DND-41 (cell line): ENCODE results near the gene LPGAT1.

ENCODE experiments used
- ATAC-seq: fragments of 200-7000 bp; cut with Tn5 transposase; 3 replicates; pipeline ENCODE4 v1.9.1; 2021; ENCODE audit warnings: low read depth; ENCODE audit not compliant: insufficient read depth
- DNase-seq: peaks from one replicate; pipeline ENCODE4 v3.0.0-alpha.2; 2020
- H2AFZ ChIP-seq: 2 replicates; pipeline ENCODE4 v1.6.0; 2012; ENCODE audit warnings: low read depth, low read length
- H3K27ac ChIP-seq: 2 replicates; pipeline ENCODE4 v1.5.1; 2012; ENCODE audit warnings: low read length, inconsistent platforms
- H3K27me3 ChIP-seq: fragments of 200-600 bp; sonication (generic); 2 replicates; pipeline ENCODE4 v1.6.0; 2012; ENCODE audit warnings: low read length, mild to moderate bottlenecking, inconsistent platforms; ENCODE audit not compliant: insufficient read depth, poor library complexity
- H3K36me3 ChIP-seq: 2 replicates; pipeline ENCODE4 v1.5.1; 2012; ENCODE audit warnings: low read length, inconsistent platforms; ENCODE audit not compliant: insufficient read depth
- H3K4me1 ChIP-seq: 2 replicates; pipeline ENCODE4 v1.5.1; 2012; ENCODE audit warnings: mild to moderate bottlenecking, low read length; ENCODE audit not compliant: insufficient read depth
- H3K4me2 ChIP-seq: 2 replicates; pipeline ENCODE4 v1.6.0; 2012; ENCODE audit warnings: mild to moderate bottlenecking, moderate library complexity, low read length, inconsistent platforms; ENCODE audit not compliant: insufficient read depth
- H3K4me3 ChIP-seq, 2 experiments: fragments of 200-600 bp in 1 of 2; shearing (Covaris generic) in 1 of 2; 2 replicates each; pipeline ENCODE4 v1.5.1; 2012 to 2016; ENCODE audit warnings: inconsistent platforms in 2 of 2, low read length in 2 of 2, mild to moderate bottlenecking in 2 of 2, low read depth in 1 of 2, moderate library complexity in 1 of 2
- H3K79me2 ChIP-seq: 2 replicates; pipeline ENCODE4 v1.6.0; 2012; ENCODE audit warnings: low read length, inconsistent platforms; ENCODE audit not compliant: insufficient read depth
- H3K9ac ChIP-seq: 2 replicates; pipeline ENCODE4 v1.6.0; 2012; ENCODE audit warnings: low read depth, mild to moderate bottlenecking, inconsistent platforms, low read length, moderate library complexity
- H3K9me3 ChIP-seq: 2 replicates; pipeline ENCODE4 v1.5.1; 2012; ENCODE audit warnings: low read length, moderate library complexity, mild to moderate bottlenecking, inconsistent platforms; ENCODE audit not compliant: insufficient read depth, severe bottlenecking
- H4K20me1 ChIP-seq: 2 replicates; pipeline ENCODE4 v1.6.0; 2012; ENCODE audit warnings: low read length; ENCODE audit not compliant: insufficient read depth
- EZH2 ChIP-seq: IDR thresholded peaks from 3 replicates; pipeline ENCODE4 v1.6.1; 2012; ENCODE audit warnings: borderline replicate concordance, low read depth, mild to moderate bottlenecking, moderate library complexity, low read length, inconsistent platforms; ENCODE audit not compliant: severe bottlenecking
- TF ChIP-seq, protein P1 (sequence below): IDR thresholded peaks from 2 replicates; pipeline ENCODE4 v1.5.1; 2012; ENCODE audit warnings: borderline replicate concordance, low read length, moderate library complexity, mild to moderate bottlenecking; ENCODE audit not compliant: poor library complexity, severe bottlenecking; ENCODE audit errors: extremely low read depth

LPGAT1 gene

DNA sequence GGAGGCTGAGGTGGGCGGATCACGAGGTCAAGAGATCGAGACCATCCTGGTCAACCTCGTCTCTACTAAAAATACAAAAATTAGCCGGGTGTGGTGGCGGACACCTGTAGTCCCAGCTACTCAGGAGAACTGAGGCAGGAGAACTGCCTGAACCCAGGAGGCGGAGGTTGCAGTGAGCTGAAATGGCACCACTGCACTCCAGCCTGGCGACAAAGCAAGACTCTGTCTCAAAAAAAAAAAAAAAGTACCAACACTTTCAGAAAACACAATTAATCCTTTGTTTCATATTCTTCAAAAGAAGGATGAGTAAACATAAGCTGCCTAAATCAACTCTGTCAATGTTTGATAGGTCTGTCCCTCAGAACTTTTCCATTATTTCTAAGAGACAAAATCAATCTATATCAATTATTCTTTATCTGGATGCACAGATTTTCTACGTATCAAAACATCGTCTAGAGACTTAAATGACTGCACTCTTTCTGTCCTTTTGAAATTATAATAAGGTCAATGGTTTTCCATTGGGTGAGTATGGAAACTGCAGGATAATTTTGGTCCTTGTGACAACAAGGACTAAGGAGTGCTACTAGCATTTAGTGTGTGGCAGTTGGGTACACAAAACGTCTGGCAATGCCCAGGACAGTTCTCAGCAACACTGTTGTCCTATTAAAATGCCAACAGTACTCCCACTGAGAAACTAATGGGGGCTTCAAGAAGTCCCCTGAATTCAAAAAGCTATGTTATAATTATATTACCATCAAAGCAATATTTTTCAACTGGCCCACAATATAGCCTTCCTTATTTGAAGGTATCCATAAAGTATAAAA lies 40.7 kb downstream of the LPGAT1 start:
- Histone ChIP-seq H3K9me3 (no peaks in the 10 kb centered on the region), H3K27ac (no peak overlapping the region), H3K4me1 (no peaks in the 10 kb centered on the region), H3K79me2 (no peaks in the 10 kb centered on the region), H2AFZ (no peak overlapping the region), H3K4me2 (no peak overlapping the region), H3K27me3 (no peaks in the 10 kb centered on the region), H3K9ac (no peak overlapping the region), H3K36me3 (peaks cover 16% of the 10 kb centered on the region; the same call in 1 of the 2 replicates), H4K20me1 (no peaks in the 10 kb centered on the region), H3K4me3 (no peak overlapping the region)
- TF ChIP-seq EZH2, result no peak
- TF ChIP-seq, protein P1, sequence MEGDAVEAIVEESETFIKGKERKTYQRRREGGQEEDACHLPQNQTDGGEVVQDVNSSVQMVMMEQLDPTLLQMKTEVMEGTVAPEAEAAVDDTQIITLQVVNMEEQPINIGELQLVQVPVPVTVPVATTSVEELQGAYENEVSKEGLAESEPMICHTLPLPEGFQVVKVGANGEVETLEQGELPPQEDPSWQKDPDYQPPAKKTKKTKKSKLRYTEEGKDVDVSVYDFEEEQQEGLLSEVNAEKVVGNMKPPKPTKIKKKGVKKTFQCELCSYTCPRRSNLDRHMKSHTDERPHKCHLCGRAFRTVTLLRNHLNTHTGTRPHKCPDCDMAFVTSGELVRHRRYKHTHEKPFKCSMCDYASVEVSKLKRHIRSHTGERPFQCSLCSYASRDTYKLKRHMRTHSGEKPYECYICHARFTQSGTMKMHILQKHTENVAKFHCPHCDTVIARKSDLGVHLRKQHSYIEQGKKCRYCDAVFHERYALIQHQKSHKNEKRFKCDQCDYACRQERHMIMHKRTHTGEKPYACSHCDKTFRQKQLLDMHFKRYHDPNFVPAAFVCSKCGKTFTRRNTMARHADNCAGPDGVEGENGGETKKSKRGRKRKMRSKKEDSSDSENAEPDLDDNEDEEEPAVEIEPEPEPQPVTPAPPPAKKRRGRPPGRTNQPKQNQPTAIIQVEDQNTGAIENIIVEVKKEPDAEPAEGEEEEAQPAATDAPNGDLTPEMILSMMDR, result no peak
- ATAC-seq (no peak), DNase-seq (no peak)

DNA sequence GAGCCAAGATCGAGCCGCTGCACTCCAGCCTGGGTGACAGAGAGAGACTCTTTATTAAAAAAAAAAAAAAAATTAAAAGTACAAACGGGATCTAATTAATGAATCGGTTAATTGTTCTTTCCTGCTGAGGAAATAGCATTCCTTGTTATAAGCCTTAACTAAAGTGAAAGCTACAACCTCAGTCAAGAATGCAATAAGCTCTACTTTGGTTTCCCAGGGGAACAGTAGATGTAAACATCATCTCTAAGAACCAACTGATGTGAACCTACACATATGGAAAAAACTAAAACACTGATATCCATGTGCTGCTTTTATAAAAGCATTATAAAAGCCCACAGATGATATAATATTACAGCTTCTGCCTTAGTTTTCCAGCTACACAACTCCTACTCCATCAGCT lies 41.9 kb downstream of the LPGAT1 start:
- Histone ChIP-seq H4K20me1 (no peaks in the 10 kb centered on the region), H3K9me3 (no peaks in the 10 kb centered on the region)

DNA sequence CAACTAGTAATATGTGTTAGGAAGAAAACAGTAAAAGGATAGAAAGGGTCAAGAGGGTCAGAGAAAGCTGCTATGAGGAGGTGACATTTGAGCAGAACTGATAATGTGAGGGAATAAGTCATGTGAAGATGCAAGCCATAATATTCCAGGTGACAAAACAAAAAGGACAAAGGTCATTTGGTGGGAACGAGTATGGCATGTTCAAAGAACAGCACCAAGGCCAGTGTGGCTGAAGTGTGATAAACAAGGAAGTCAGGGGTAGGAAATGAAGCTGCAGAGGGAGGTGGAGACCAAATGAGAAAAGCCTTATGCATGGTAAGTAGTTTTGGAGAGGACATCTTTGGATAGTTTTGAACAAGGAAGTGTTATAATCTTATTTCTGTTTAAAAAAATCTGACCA lies 46.7 kb downstream of the LPGAT1 start:
- Histone ChIP-seq H3K9me3 (no peaks in the 10 kb centered on the region), H3K4me2 (no peak overlapping the region), H2AFZ (no peak overlapping the region), H3K9ac (no peak overlapping the region), H3K27me3 (no peaks in the 10 kb centered on the region), H3K79me2 (no peaks in the 10 kb centered on the region), H3K36me3 (peaks cover 11% of the 10 kb centered on the region; the same call in 1 of the 2 replicates), H4K20me1 (no peaks in the 10 kb centered on the region), H3K27ac (no peak overlapping the region), H3K4me3 (no peak overlapping the region), H3K4me1 (no peaks in the 10 kb centered on the region)
- ATAC-seq, result no peak
- no peak for DNase-seq
- TF ChIP-seq, protein P1, result no peak
- no peak for TF ChIP-seq EZH2

More for the DNA sequence above, 41.9 kb downstream of the LPGAT1 start:
- H3K27me3 ChIP-seq, result no peaks in the 10 kb centered on the region
- no peaks in the 10 kb centered on the region for H3K79me2 ChIP-seq
- H3K27ac ChIP-seq, result no peak overlapping the region
- H3K9ac ChIP-seq, result no peak overlapping the region
- no peak for DNase-seq
- no peaks in the 10 kb centered on the region for H3K4me1 ChIP-seq
- H2AFZ ChIP-seq, result no peak overlapping the region
- TF ChIP-seq, protein P1, result no peak
- TF ChIP-seq EZH2, result no peak
- no peak overlapping the region for H3K4me3 ChIP-seq
- peaks cover 19% of the 10 kb centered on the region; the same call in 1 of the 2 replicates for H3K36me3 ChIP-seq
- no peak for ATAC-seq
- no peak overlapping the region for H3K4me2 ChIP-seq
